Activated T-helper 17 cell treated with anti-CD3 and anti-CD28 coated beads, Interleukin-2, amount 50 U/mL, for 72 hours (primary cell): Measurements from ENCODE around the gene LRMDA. TPM values are rescaled to one million over a fixed set of nuclear protein-coding genes. Genes with fewer than 3 reads are reported as not detected.

Source experiments
- ATAC-seq: fragments of 150-1000 bp; cut with Tn5 transposase; replicated peaks from 2 replicates; pipeline ENCODE4 v1.10.0; 2021; ENCODE audit warnings: mild to moderate bottlenecking, moderate library complexity
- H3K27ac Mint-ChIP-seq: one replicate; pipeline ENCODE4 v1.8.0; 2022; ENCODE audit warnings: mixed read lengths
- H3K27me3 Mint-ChIP-seq: one replicate; pipeline ENCODE4 v1.8.0; 2022; ENCODE audit warnings: mixed read lengths
- H3K36me3 Mint-ChIP-seq: one replicate; pipeline ENCODE4 v1.8.0; 2022; ENCODE audit warnings: low read depth, mild to moderate bottlenecking, mixed read lengths
- H3K4me1 Mint-ChIP-seq: one replicate; pipeline ENCODE4 v1.8.0; 2022; ENCODE audit warnings: mixed read lengths
- H3K4me3 Mint-ChIP-seq: one replicate; pipeline ENCODE4 v1.8.0; 2022; ENCODE audit warnings: mild to moderate bottlenecking, mixed read lengths
- H3K9me3 Mint-ChIP-seq: one replicate; pipeline ENCODE4 v1.8.0; 2022; ENCODE audit warnings: mixed read lengths
- total RNA-seq, 2 donors: library from RNA; stranded (reverse); gene quantifications; one replicate each; pipeline ENCODE4 v1.2.3, GENCODE V29; 2022

Gene LRMDA
- total RNA-seq, 2 donors from 2014 or later = not detected

GRCh38 chr10:76396134-76396533, 964.7 kb downstream of the LRMDA start:
- H3K4me1 Mint-ChIP-seq = no peaks in the 10 kb centered on the region
- H3K9me3 Mint-ChIP-seq = peaks cover 9% of the 10 kb centered on the region
- no peak overlapping the region for H3K4me3 Mint-ChIP-seq
- no peak for ATAC-seq
- H3K36me3 Mint-ChIP-seq = no peaks in the 10 kb centered on the region
- H3K27ac Mint-ChIP-seq = no peak overlapping the region
- no peaks in the 10 kb centered on the region for H3K27me3 Mint-ChIP-seq

DNA sequence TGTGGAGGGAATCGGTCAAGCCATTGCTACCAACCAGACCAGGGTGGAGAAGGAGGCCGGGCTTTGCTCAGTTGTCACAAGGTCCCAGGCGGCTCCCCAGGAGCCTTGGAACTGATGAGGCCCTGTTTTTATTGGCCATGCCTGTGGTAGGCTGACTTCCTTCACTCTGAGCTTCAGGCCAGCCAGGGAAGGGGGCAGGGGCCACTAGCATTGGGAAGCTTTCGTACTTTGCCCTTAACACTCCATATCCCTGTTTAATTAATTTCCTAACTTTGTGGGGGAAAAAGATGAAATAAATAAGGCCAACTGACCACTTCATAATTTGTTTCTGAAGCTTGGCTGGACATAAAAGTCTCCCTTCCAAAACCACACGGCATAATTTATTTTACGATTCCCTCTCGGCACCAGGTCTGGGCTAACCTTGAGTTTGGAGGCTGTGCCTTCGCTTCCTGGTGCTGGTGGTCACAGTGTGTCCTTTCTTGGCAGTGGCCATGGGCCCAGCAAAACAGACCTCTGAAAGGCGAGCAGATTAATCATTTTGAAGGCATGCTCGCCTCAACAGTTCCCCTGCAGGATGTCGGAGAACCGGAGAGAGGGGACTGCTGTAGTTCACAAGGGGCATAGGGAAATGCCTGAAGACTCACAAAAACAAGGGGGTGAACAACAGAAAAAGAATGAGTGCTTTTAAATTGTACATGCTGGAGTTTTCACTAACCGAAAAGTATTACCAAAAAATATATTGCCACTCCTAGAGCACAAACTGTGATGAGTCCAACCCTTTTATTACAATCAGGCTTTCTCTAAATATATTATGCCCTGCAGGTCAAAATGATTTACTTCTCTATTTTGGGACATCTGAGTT, 966.0 kb downstream of the LRMDA start:
- Mint-ChIP-seq H3K9me3 (peaks cover 9% of the 10 kb centered on the region), H3K27me3 (peaks cover 3% of the 10 kb centered on the region), H3K27ac (no peak overlapping the region), H3K36me3 (no peaks in the 10 kb centered on the region), H3K4me1 (no peaks in the 10 kb centered on the region), H3K4me3 (no peak overlapping the region)
- no peak for ATAC-seq

DNA sequence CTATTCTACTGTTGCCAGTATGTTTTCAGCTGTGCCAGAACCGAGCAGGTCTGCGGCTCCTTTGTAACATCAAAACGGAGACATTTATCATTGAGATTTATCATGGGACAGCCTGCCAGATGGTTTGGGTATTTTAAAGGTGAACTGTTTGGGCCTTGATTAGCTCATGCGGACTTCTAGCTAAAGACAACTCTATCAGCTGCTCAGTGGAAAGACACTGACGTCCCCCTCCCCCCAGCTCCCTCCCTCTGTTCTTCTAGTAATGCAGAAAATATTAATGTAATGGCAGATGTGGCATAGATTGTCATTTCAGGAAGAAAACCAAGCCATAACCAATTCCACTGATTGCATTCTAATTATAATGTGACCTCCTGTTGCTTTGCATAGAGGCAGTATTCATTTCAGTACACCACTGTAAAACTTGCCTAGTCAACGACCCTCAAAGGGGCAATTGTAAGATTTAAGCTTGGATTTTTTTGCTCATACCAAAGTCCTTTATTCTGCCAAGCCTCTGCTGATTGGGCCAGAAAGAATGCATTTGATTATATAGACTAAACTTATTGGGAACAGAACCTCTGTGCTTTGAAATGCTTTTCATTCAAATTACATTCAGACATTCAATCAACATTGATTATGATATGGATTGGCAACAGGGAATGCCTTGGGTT, 966.8 kb downstream of the LRMDA start:
- H3K9me3 Mint-ChIP-seq = peaks cover 9% of the 10 kb centered on the region

DNA sequence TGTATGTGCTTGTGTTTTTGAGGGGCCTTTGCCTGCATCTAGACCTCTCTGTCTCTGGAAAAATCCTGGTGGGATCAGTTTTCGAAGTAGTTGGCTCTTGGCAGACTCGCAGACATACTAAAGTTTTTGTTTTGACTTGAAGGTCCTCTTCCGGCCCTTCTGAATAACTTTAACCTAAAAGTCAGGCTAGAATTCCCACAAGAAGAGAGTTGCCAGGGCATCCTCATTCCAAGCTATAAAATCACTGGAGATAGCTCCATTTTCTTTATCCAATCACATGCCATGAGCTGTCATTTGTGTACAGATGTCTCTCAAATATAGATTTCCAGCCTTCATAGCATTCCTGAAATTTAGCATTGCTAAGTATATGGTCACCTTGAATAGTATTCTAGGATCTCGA, 967.8 kb downstream of the LRMDA start:
- Mint-ChIP-seq H3K27ac (no peak overlapping the region), H3K9me3 (peaks cover 13% of the 10 kb centered on the region), H3K27me3 (peaks cover 3% of the 10 kb centered on the region), H3K36me3 (no peaks in the 10 kb centered on the region), H3K4me3 (no peak overlapping the region), H3K4me1 (no peaks in the 10 kb centered on the region)
- no peak for ATAC-seq

More for the DNA sequence above, 966.8 kb downstream of the LRMDA start:
- peaks cover 3% of the 10 kb centered on the region for H3K27me3 Mint-ChIP-seq
- H3K4me3 Mint-ChIP-seq = no peak overlapping the region
- no peak for ATAC-seq
- no peaks in the 10 kb centered on the region for H3K4me1 Mint-ChIP-seq
- no peaks in the 10 kb centered on the region for H3K36me3 Mint-ChIP-seq
- H3K27ac Mint-ChIP-seq = no peak overlapping the region

GRCh38 chr10:76401006-76401405, 969.6 kb downstream of the LRMDA start:
- no peaks in the 10 kb centered on the region for H3K36me3 Mint-ChIP-seq
- H3K4me1 Mint-ChIP-seq = no peaks in the 10 kb centered on the region
- ATAC-seq = no peak
- peaks cover 5% of the 10 kb centered on the region for H3K9me3 Mint-ChIP-seq
- no peak overlapping the region for H3K4me3 Mint-ChIP-seq
- no peak overlapping the region for H3K27ac Mint-ChIP-seq
- peaks cover 3% of the 10 kb centered on the region for H3K27me3 Mint-ChIP-seq

- Mint-ChIP-seq H3K9me3 (peaks cover 3% of the 10 kb centered on the region), H3K4me1 (no peaks in the 10 kb centered on the region), H3K27ac (no peak overlapping the region), H3K4me3 (no peak overlapping the region), H3K27me3 (peaks cover 3% of the 10 kb centered on the region), H3K36me3 (no peaks in the 10 kb centered on the region)
- no peak for ATAC-seq
Measured at GRCh38 chr10:76403912-76404311, 972.5 kb downstream of the LRMDA start.

DNA sequence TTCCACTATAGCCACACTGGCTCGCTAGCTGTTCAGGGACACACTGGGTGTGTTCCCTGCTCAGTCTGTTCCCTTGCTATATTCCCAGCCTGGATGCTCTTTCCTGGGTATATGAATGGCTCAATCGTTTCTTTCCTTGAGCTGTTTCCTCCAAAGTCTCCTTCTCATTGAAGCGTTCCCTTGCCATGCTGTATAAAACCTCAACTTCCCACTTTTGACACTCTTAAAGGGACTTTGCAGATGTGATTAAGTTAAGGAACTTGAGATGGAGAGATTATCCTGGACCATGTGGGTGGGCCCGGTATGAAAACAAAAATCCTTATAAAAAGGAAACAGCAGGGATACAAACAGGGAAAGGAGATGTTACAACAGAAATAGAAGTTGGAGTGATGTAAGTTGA, 973.1 kb downstream of the LRMDA start:
- ATAC-seq = no peak
- Mint-ChIP-seq H3K4me1 (no peaks in the 10 kb centered on the region), H3K4me3 (no peak overlapping the region), H3K9me3 (peaks cover 3% of the 10 kb centered on the region), H3K27ac (no peak overlapping the region), H3K36me3 (no peaks in the 10 kb centered on the region), H3K27me3 (peaks cover 3% of the 10 kb centered on the region)

GRCh38 chr10:76405922-76406321, 974.5 kb downstream of the LRMDA start:
- H3K4me1 Mint-ChIP-seq = no peaks in the 10 kb centered on the region
- H3K36me3 Mint-ChIP-seq = no peaks in the 10 kb centered on the region
- H3K4me3 Mint-ChIP-seq = no peak overlapping the region
- peaks cover 7% of the 10 kb centered on the region for H3K9me3 Mint-ChIP-seq
- H3K27ac Mint-ChIP-seq = no peak overlapping the region
- peaks cover 3% of the 10 kb centered on the region for H3K27me3 Mint-ChIP-seq
- no peak for ATAC-seq

GRCh38 chr10:76408646-76409045, 977.2 kb downstream of the LRMDA start:
- Mint-ChIP-seq H3K9me3 (peaks cover 13% of the 10 kb centered on the region), H3K27me3 (no peaks in the 10 kb centered on the region), H3K36me3 (no peaks in the 10 kb centered on the region), H3K27ac (no peak overlapping the region), H3K4me1 (no peaks in the 10 kb centered on the region), H3K4me3 (no peak overlapping the region)
- no peak for ATAC-seq

DNA sequence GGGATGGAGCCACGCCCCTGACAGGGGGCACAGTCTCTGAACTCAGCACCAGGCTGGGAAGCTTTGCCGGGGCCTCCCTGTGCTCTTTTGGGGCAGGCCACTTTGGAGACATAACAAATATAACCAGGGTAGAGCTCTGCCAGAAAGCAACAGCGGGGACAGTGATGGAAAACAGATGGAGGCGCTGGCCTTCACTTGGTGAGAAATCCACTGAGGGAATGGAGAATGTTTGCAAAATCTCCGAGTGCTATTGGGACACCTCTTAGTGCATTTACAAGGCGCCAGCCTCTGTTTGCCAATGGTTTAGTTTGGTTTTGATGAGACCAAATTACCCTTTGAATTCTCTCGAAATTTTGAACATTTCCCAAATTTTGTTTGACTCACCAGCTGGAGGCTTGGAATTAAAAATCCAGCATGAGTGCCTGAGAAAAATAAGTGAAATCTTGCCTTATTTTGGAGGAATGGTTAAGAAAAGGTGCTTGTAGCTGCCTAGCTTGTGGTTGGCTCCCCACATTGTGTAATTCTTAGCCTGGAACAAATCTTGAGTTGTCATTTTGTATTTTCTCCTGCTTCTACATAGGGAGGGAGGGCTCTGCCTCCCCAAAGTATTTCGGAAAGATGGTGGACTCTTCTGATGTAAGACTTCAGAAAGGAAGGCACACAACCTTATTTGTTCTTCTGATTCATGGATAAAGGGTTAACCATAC, 980.5 kb downstream of the LRMDA start:
- H3K27me3 Mint-ChIP-seq = no peaks in the 10 kb centered on the region
- no peaks in the 10 kb centered on the region for H3K4me1 Mint-ChIP-seq
- H3K36me3 Mint-ChIP-seq = no peaks in the 10 kb centered on the region
- H3K9me3 Mint-ChIP-seq = peaks cover 9% of the 10 kb centered on the region
- H3K27ac Mint-ChIP-seq = no peak overlapping the region
- no peak overlapping the region for H3K4me3 Mint-ChIP-seq
- ATAC-seq = no peak

DNA sequence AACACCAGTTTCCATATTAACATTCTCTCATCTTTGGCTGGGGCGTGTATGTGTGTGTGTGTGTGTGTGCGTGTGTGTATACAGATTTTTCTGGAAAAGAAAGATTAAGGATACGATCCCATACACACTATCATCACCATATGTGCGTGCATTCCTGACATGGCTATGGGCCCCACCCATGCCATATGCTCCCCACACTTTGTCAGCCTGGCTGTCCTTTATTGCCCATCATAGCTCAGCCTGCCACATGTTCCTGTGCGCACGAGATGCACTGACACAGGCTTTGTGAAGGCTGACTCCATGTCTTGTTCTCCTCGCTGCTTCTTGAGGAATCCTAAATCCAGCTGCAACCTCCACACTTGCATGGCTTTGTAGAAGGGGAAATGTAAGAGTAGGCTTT, 984.1 kb downstream of the LRMDA start:
- Mint-ChIP-seq H3K4me1 (no peaks in the 10 kb centered on the region), H3K27ac (no peak overlapping the region), H3K9me3 (peaks cover 6% of the 10 kb centered on the region), H3K36me3 (no peaks in the 10 kb centered on the region), H3K27me3 (no peaks in the 10 kb centered on the region), H3K4me3 (no peak overlapping the region)
- no peak for ATAC-seq

- Mint-ChIP-seq H3K36me3 (no peaks in the 10 kb centered on the region), H3K4me1 (no peaks in the 10 kb centered on the region), H3K4me3 (no peak overlapping the region), H3K27ac (no peak overlapping the region), H3K27me3 (no peaks in the 10 kb centered on the region), H3K9me3 (peaks cover 6% of the 10 kb centered on the region)
- no peak for ATAC-seq
Measured at GRCh38 chr10:76416642-76417041, 985.2 kb downstream of the LRMDA start.

GRCh38 chr10:76420725-76421124, 989.3 kb downstream of the LRMDA start:
- Mint-ChIP-seq H3K4me1 (no peaks in the 10 kb centered on the region), H3K27ac (no peak overlapping the region), H3K36me3 (no peaks in the 10 kb centered on the region), H3K9me3 (no peaks in the 10 kb centered on the region), H3K27me3 (no peaks in the 10 kb centered on the region), H3K4me3 (no peak overlapping the region)
- ATAC-seq = no peak

GRCh38 chr10:76422769-76423168, 991.3 kb downstream of the LRMDA start:
- H3K4me1 Mint-ChIP-seq = no peaks in the 10 kb centered on the region
- ATAC-seq = no peak
- H3K36me3 Mint-ChIP-seq = no peaks in the 10 kb centered on the region
- H3K27ac Mint-ChIP-seq = no peak overlapping the region
- H3K9me3 Mint-ChIP-seq = no peaks in the 10 kb centered on the region
- H3K27me3 Mint-ChIP-seq = no peaks in the 10 kb centered on the region
- no peak overlapping the region for H3K4me3 Mint-ChIP-seq
